GM19023 (cell line): ENCODE data around the gene TSGA10IP.

Experiments used
- ATAC-seq: cut with Tn5 transposase; IDR thresholded peaks from one replicate; pipeline ENCODE4 v1.9.1; 2021; ENCODE audit warnings: mild to moderate bottlenecking, moderate library complexity; ENCODE audit not compliant: unreplicated experiment

Gene TSGA10IP

GRCh38 chr11:65973439-65974110 is 28.3 kb downstream of the TSGA10IP start:
- ATAC-seq, result no peak

- no peak for ATAC-seq
Measured at GRCh38 chr11:65975771-65976170, 30.5 kb downstream of the TSGA10IP start.

GRCh38 chr11:65976216-65977176 is 31.2 kb downstream of the TSGA10IP start:
- ATAC-seq, result no peak

GRCh38 chr11:65977621-65978390 is 32.5 kb downstream of the TSGA10IP start:
- ATAC-seq, result no peak

GRCh38 chr11:65978391-65979238 is 33.3 kb downstream of the TSGA10IP start:
- ATAC-seq, result no peak

- ATAC-seq, result no peak
Measured at GRCh38 chr11:65979261-65979759, 34.0 kb downstream of the TSGA10IP start.

GRCh38 chr11:65981101-65981740 is 35.9 kb downstream of the TSGA10IP start:
- no peak for ATAC-seq

GRCh38 chr11:65981972-65982823 is 36.9 kb downstream of the TSGA10IP start:
- no peak for ATAC-seq

GRCh38 chr11:65982824-65983588 is 37.7 kb downstream of the TSGA10IP start:
- ATAC-seq, result no peak

GRCh38 chr11:65983589-65983987 is 38.3 kb downstream of the TSGA10IP start:
- no peak for ATAC-seq

GRCh38 chr11:65987336-65987735 is 42.1 kb downstream of the TSGA10IP start:
- ATAC-seq, result no peak

- peak; percentile 89 for ATAC-seq
Measured at GRCh38 chr11:65988791-65989592, 43.7 kb downstream of the TSGA10IP start.

- no peak for ATAC-seq
Measured at GRCh38 chr11:65992056-65992455, 46.8 kb downstream of the TSGA10IP start.

- ATAC-seq, result no peak
Measured at GRCh38 chr11:65997286-65997685, 52.0 kb downstream of the TSGA10IP start.

GRCh38 chr11:66001942-66002647 is 56.8 kb downstream of the TSGA10IP start, which contains the start of the genes BANF1 and EIF1AD:
Gene BANF1 (plus strand): TSS chr11:66002503. CDS start chr11:66003251, 748 bp downstream.
Gene EIF1AD (minus strand): TSS chr11:66002157. CDS start chr11:66000389, 1,768 bp downstream.
- ATAC-seq, result peak; percentile 73

GRCh38 chr11:66002648-66003225 is 57.5 kb downstream of the TSGA10IP start:
- ATAC-seq, result peak; percentile 52
